Ascending aorta (tissue), 2 donors: Measurements from ENCODE around the gene ADRM1. TPM values are rescaled to one million over a fixed set of nuclear protein-coding genes. Genes with fewer than 3 reads are reported as not detected.

Source experiments
- DNase-seq, 2 donors: peaks; one replicate each; pipeline ENCODE4 v3.0.0-alpha.2; 2019; ENCODE audit warnings: low spot score in 2 of 2
- H3K27ac ChIP-seq, 2 donors: fragments of 200-600 bp; sonication (generic); one replicate each; pipeline ENCODE4 v1.5.1; 2016 to 2017; ENCODE audit warnings: mild to moderate bottlenecking in 1 of 2
- H3K27me3 ChIP-seq: fragments of 200-600 bp; sonication (generic); one replicate; pipeline ENCODE4 v1.5.1; 2017
- H3K36me3 ChIP-seq, 2 donors: fragments of 200-600 bp; sonication (generic); one replicate each; pipeline ENCODE4 v1.5.1; 2016
- H3K4me1 ChIP-seq, 2 donors: fragments of 200-600 bp; sonication (generic); one replicate each; pipeline ENCODE4 v1.5.1; 2016 to 2017; ENCODE audit warnings: mild to moderate bottlenecking in 1 of 2
- H3K4me3 ChIP-seq, 2 donors: fragments of 200-600 bp; sonication (generic); one replicate each; pipeline ENCODE4 v1.5.1; 2016 to 2017; ENCODE audit warnings: mild to moderate bottlenecking in 1 of 2
- H3K9me3 ChIP-seq, 2 donors: fragments of 200-600 bp; sonication (generic); one replicate each; pipeline ENCODE4 v1.5.1; 2016
- CTCF ChIP-seq, 3 experiments: fragments of 200-600 bp in 2 of 3; fragments of 450-650 bp in 1 of 3; sonication (generic) in 2 of 3; IDR thresholded peaks; one replicate each; pipeline ENCODE4 v1.5.1; 2016 to 2019; ENCODE audit warnings: antibody characterized with exemption in 3 of 3, mild to moderate bottlenecking in 1 of 3, moderate library complexity in 1 of 3
- intact Hi-C: fragments of 100-400 bp; cut with DNase I; formaldehyde crosslinking; loops from one replicate; pipeline ENCODE4 v1.15.1; 2023
- total RNA-seq: library from RNA; depleted of rRNA; stranded (reverse); fragments of >200 nt; gene quantifications from one replicate; pipeline ENCODE4 v1.1.0, GENCODE V29; 2016

ADRM1 gene
- total RNA-seq, 1 donor from 2014 or later = 236 TPM

- intact Hi-C loops = no loop called here
- H3K4me3 ChIP-seq = no peak overlapping the region
- no peak for TF ChIP-seq CTCF (IDR thresholded peaks at IDR 0.05)
- H3K4me1 ChIP-seq = no peaks in the 10 kb centered on the region
- no peaks in the 10 kb centered on the region for H3K9me3 ChIP-seq
- peaks cover 65 to 76% of the 10 kb centered on the region in 2 donors for H3K36me3 ChIP-seq
- H3K27ac ChIP-seq = no peak overlapping the region
- DNase-seq = no peak
- H3K27me3 ChIP-seq = no peaks in the 10 kb centered on the region
These were observed 21.4 kb upstream of the ADRM1 start for GRCh38 chr20:62281161-62281933.

DNA sequence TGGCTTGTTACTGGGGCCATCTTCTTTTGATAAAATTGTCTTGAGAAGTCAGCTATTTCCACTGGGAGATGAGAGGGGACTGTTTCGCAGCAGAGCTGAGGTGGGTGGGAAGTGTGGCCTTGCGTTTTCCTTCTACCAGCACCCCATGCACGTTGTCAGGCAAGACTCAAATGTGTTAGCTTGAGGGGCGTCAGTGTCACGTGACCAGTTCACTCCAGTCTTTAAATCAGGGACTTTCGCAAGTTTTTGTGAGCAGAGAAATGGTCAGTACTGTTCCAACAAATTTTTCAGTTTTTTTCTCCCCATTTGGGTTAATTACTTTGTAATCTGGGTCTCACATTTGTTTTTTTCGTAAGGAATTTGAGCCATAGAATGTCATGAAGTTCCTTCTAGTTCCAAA lies 20.7 kb upstream of the ADRM1 start:
- H3K36me3 ChIP-seq = peaks cover 71 to 83% of the 10 kb centered on the region in 2 donors
- no peaks in the 10 kb centered on the region for H3K27me3 ChIP-seq
- no peak overlapping the region for H3K27ac ChIP-seq
- no peak for TF ChIP-seq CTCF (IDR thresholded peaks at IDR 0.05)
- no peaks in the 10 kb centered on the region for H3K9me3 ChIP-seq
- no peak overlapping the region for H3K4me3 ChIP-seq
- DNase-seq = no peak
- intact Hi-C loops = no loop called here
- no peaks in the 10 kb centered on the region for H3K4me1 ChIP-seq

DNA sequence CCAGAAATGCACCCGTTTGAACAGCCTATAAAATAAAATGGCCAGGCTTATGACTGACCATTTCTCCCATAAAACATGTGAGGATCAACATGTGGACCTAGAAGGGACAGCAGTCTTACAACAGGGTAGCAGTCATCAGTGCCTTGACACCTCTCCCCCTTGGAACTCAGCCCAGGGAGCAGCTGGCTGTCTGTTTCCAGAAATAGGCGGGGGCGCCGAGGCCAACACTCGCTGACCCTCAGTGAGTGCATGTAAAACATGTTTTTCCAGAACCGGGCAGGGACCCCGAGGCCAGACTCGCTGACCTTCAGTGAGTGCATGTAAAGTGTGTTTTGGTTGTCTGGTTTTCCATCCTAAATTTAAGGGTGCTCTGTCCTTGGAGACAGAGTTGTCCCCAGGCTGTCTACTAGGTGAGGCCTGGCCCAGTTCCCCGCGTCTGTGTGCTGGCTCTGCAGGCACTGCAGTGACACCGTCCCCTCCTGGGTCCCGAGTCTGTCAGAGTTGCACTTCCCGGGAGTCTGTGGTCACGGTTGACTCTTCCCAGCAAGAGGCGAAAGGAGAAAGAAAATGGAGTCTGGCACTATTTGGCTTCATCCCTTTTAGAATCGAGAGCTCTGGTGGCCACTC lies 19.8 kb upstream of the ADRM1 start:
- DNase-seq = no peak
- Histone ChIP-seq H3K27me3 (no peaks in the 10 kb centered on the region), H3K4me1 (no peaks in the 10 kb centered on the region), H3K36me3 (peaks cover 71 to 92% of the 10 kb centered on the region in 2 donors), H3K27ac (no peak overlapping the region), H3K4me3 (no peak overlapping the region), H3K9me3 (no peaks in the 10 kb centered on the region)
- TF ChIP-seq CTCF (IDR thresholded peaks at IDR 0.05) = no peak
- intact Hi-C loops = no loop called here

DNA sequence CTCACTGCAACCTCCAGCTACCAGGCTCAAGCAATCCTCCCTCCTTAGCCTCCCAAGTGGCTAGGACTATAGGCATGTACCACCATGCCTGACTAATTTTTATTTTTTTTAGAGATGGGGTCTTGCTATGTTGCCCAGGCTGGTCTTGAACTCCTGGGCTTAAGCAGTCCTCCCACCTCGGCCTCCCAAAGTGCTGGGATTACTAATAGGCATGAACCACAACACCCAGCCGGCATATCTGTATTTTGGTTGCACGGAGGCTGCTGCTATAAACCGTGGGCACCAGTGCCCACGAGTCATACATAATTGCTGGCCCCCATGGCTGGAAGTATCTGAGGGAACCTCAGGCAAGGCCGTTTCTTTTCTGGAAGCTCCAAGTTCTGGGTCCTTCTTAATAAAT lies 18.3 kb upstream of the ADRM1 start:
- Histone ChIP-seq H3K4me3 (no peak overlapping the region), H3K36me3 (peaks cover 73 to 95% of the 10 kb centered on the region in 2 donors), H3K27ac (no peak overlapping the region), H3K9me3 (no peaks in the 10 kb centered on the region), H3K27me3 (no peaks in the 10 kb centered on the region), H3K4me1 (no peaks in the 10 kb centered on the region)
- no peak for DNase-seq
- intact Hi-C loops = no loop called here
- no peak for TF ChIP-seq CTCF (IDR thresholded peaks at IDR 0.05)

GRCh38 chr20:62285151-62285550 lies 17.6 kb upstream of the ADRM1 start:
- Histone ChIP-seq H3K36me3 (peaks cover 72 to 95% of the 10 kb centered on the region in 2 donors), H3K4me1 (no peaks in the 10 kb centered on the region), H3K27me3 (no peaks in the 10 kb centered on the region), H3K9me3 (no peaks in the 10 kb centered on the region), H3K27ac (no peak overlapping the region), H3K4me3 (no peak overlapping the region)
- intact Hi-C loops = no loop called here
- TF ChIP-seq CTCF (IDR thresholded peaks at IDR 0.05) = no peak
- DNase-seq = no peak
